Aorta (tissue), 5 donors: Measurements from ENCODE around the gene SLC24A3. TPM values are rescaled to one million over a fixed set of nuclear protein-coding genes. Genes with fewer than 3 reads are reported as not detected.
A peak's percentile ranks its signal among the peaks of the same experiment; 100 is the strongest.
"Not testable (repeated sequence)": the region's sequence is repeated elsewhere in the genome, so short reads cannot be mapped to it uniquely, and the experiment has no call there.

ENCODE experiments used
- ATAC-seq: fragments of 200-7000 bp; cut with Tn5 transposase; one replicate; pipeline ENCODE4 v1.9.1; 2022; ENCODE audit warnings: moderate library complexity; ENCODE audit not compliant: low FRiP score
- DNase-seq, 2 donors: peaks; one replicate each; pipeline ENCODE4 v3.0.0-alpha.2; 2020
- H3K27ac ChIP-seq, 2 donors: one replicate each; pipeline ENCODE4 v1.5.1; 2013; ENCODE audit warnings: low read length in 2 of 2, mild to moderate bottlenecking in 2 of 2, moderate library complexity in 2 of 2, control low read depth in 1 of 2, inconsistent platforms in 1 of 2, low read depth in 1 of 2
- H3K27me3 ChIP-seq, 2 donors: one replicate each; pipeline ENCODE4 v1.6.1; 2013; ENCODE audit warnings: control low read depth in 1 of 2, low read length in 1 of 2, mild to moderate bottlenecking in 1 of 2, moderate library complexity in 1 of 2; ENCODE audit not compliant: insufficient read depth in 2 of 2, control insufficient read depth in 1 of 2
- H3K36me3 ChIP-seq, 2 donors: one replicate each; pipeline ENCODE4 v1.6.1; 2013; ENCODE audit warnings: control low read depth in 1 of 2, low read length in 1 of 2, mild to moderate bottlenecking in 1 of 2; ENCODE audit not compliant: insufficient read depth in 2 of 2, control insufficient read depth in 1 of 2
- H3K4me1 ChIP-seq, 2 donors: one replicate each; pipeline ENCODE4 v1.6.1; 2013; ENCODE audit warnings: low read length in 2 of 2, control low read depth in 1 of 2, mild to moderate bottlenecking in 1 of 2, moderate library complexity in 1 of 2; ENCODE audit not compliant: insufficient read depth in 2 of 2, control insufficient read depth in 1 of 2
- H3K4me3 ChIP-seq, 2 donors: one replicate each; pipeline ENCODE4 v1.5.1; 2013; ENCODE audit warnings: low read length in 2 of 2, control low read depth in 1 of 2, mild to moderate bottlenecking in 1 of 2
- H3K9me3 ChIP-seq: one replicate; pipeline ENCODE4 v1.6.1; 2013; ENCODE audit warnings: mild to moderate bottlenecking, low read length; ENCODE audit not compliant: control insufficient read depth
- WGBS, 2 donors: extraction: QIAGEN DNeasy Blood & Tissue Kit; methylation state at CpG; one replicate each; pipeline ENCODE4 v1.1.7; 2013; 5-methylcytosine and 5-hydroxymethylcytosine counted together
- intact Hi-C, 2 donors: fragments of 100-400 bp; cut with DNase I; formaldehyde crosslinking; loops; one replicate each; pipeline versions ENCODE4 v1.14.2 to v1.15.0; 2022
- polyA plus RNA-seq, 2 donors: library from polyadenylated mRNA; stranded (reverse); fragments of 200-250 nt; gene quantifications; one replicate each; pipeline ENCODE4 v1.2.3, GENCODE V29; 2013
- total RNA-seq, 2 donors: library from RNA; stranded (reverse); fragmentation: NEBNext Ultra II Directional; extraction: Animal tissue kit (Norgen Biotek cat#: 25700); gene quantifications; one replicate each; pipeline ENCODE4 v1.2.1, GENCODE V29; 2021
- donor health status: healthy with polysubstance abuse.
- donor health status: Bipolar disorder and iron deficiency.
- donor health status: DM: no; HTN: no; CAD: no.
- donor health status: DM: no; HTN: no; CAD: no.
- donor health status: DM: yes; HTN: yes; CAD: no.

SLC24A3 gene
- total and polyA plus RNA-seq, 4 donors, result 8.8 to 24.9 (median 19.1) TPM

DNA sequence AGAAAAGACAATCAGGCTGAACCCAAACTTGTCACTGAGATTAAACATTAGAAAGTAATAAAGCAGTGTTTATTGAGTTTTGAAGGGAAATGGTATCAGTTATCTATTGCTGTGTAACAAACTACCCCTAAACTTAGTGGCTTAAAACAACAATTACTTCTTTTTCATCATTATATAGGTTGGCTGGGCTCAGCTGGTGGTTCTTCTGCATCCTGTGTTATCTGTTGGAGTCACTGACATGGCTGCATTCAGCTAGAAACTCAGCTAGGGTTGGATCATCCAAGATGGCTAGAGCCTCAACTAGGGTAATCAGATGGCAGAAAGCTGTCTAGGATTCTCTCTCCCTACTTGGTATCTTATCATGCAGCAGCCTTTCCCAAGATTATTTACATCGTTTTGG lies 533.1 kb downstream of the SLC24A3 start:
- 84 to 92% methylated on average over 1 of the region's 1 CpG for WGBS, 2 donors
- no peaks in the 10 kb centered on the region for H3K27me3 ChIP-seq
- H3K4me1 ChIP-seq, result peaks cover 0 to 1% of the 10 kb centered on the region in 2 donors
- intact Hi-C loops, result loop anchor here in 1 of 2 donors (10.0 kb wide), 1 partner anchor 51 kb away; no protein-coding TSS in a partner anchor
- no peak overlapping the region for H3K27ac ChIP-seq
- ATAC-seq (no peak), DNase-seq (no peak)
- no peak overlapping the region for H3K4me3 ChIP-seq
- H3K9me3 ChIP-seq, result peaks cover 2% of the 10 kb centered on the region
- H3K36me3 ChIP-seq, result no peaks in the 10 kb centered on the region

DNA sequence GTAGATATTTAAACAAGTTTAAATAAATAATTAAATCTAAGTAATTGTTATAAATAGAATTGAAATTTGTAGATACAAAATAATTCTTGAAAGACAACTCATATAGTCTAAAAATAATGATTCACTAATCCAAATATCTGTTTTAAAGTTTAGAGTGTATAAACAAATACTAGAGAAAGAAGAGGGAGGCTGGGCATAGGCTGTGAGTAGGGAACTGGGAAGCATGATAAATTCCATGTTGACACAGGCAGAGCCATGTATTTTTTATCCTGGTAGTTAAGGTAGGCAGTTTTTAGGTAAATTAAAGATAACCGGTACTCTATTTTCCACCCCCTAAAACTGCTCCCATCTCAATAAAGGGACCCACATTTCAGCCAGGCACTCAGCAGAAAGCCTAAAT lies 534.0 kb downstream of the SLC24A3 start:
- H3K27me3 ChIP-seq, result no peaks in the 10 kb centered on the region
- intact Hi-C loops, result loop anchor here in 1 of 2 donors (10.0 kb wide), 1 partner anchor 52 kb away; no protein-coding TSS in a partner anchor
- H3K4me3 ChIP-seq, result no peak overlapping the region
- ATAC-seq (no peak), DNase-seq (no peak)
- H3K27ac ChIP-seq, result no peak overlapping the region
- WGBS, 2 donors, result 98 to 100% methylated on average over 1 of the region's 1 CpG
- no peaks in the 10 kb centered on the region for H3K36me3 ChIP-seq
- H3K4me1 ChIP-seq, result peaks cover 1 to 6% of the 10 kb centered on the region in 2 donors
- H3K9me3 ChIP-seq, result peaks cover 2% of the 10 kb centered on the region

DNA sequence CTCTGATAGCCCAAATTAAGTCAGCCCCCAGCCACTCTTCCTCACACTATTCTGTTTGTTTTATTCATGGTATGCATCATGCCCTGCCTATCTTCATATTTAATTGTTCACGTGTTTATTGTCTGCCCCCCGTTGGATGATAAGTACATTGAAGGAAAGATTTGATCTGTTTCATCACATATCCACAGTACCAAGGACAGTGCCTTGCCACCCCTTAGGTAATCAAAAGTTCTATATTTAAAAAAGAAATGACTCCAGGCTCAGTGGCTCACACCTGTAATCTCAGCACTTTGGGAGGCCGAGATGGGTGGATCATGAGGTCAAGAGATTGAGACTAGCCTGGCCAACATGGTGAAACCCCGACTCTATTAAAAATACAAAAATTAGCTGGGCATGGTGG lies 535.5 kb downstream of the SLC24A3 start:
- WGBS, 2 donors, result 93 to 95% methylated on average over 4 of the region's 4 CpGs
- Histone ChIP-seq H3K27ac (no peak overlapping the region), H3K36me3 (no peaks in the 10 kb centered on the region), H3K27me3 (no peaks in the 10 kb centered on the region), H3K9me3 (peaks cover 2% of the 10 kb centered on the region), H3K4me1 (peaks cover 1 to 6% of the 10 kb centered on the region in 2 donors), H3K4me3 (no peak overlapping the region)
- intact Hi-C loops, result loop anchor here in 1 of 2 donors (10.0 kb wide), 1 partner anchor 53 kb away; no protein-coding TSS in a partner anchor
- ATAC-seq (no peak), DNase-seq (no peak)

GRCh38 chr20:19748681-19749080 lies 536.2 kb downstream of the SLC24A3 start:
- ATAC-seq, result no peak
- WGBS, 2 donors, result 89 to 94% methylated on average over 2 of the region's 2 CpGs
- DNase-seq, result no peak
- Histone ChIP-seq H3K9me3 (peaks cover 2% of the 10 kb centered on the region), H3K4me3 (no peak overlapping the region), H3K27me3 (no peaks in the 10 kb centered on the region), H3K27ac (no peak overlapping the region), H3K36me3 (no peaks in the 10 kb centered on the region), H3K4me1 (peaks cover 1 to 6% of the 10 kb centered on the region in 2 donors)
- intact Hi-C loops, result loop anchor here in 1 of 2 donors (10.0 kb wide), 1 partner anchor 54 kb away; no protein-coding TSS in a partner anchor

DNA sequence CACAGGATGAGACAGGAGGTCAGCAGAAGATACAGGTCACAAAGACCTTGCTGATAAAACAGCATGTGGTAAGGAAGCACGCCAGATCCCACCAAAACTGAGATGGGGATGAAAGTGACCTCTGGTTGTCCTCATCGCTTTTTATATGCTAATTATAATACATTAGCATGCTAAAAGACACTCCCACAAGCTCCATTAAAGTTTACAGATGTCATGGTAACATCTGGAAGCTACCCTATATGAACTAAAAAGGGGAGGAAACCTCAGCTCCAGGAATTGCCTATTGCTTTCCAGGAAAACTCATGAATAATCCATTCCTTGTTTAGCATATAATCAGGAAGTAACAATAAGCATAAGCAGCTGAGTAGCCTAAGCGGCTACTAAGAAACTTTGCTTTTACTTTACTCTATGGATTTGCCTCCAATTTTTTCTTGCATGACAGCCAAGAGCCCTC lies 537.2 kb downstream of the SLC24A3 start:
- ATAC-seq (no peak), DNase-seq (no peak)
- Histone ChIP-seq H3K36me3 (no peaks in the 10 kb centered on the region), H3K27me3 (no peaks in the 10 kb centered on the region), H3K27ac (no peak overlapping the region), H3K4me1 (peaks cover 1 to 6% of the 10 kb centered on the region in 2 donors), H3K9me3 (peaks cover 2% of the 10 kb centered on the region), H3K4me3 (no peak overlapping the region)
- 45 to 56% methylated on average over 3 of the region's 3 CpGs for WGBS, 2 donors
- intact Hi-C loops, result loop anchor here in 1 of 2 donors (10.0 kb wide), 1 partner anchor 55 kb away; no protein-coding TSS in a partner anchor

GRCh38 chr20:19750101-19750606 lies 537.7 kb downstream of the SLC24A3 start:
- no peak for ATAC-seq
- H3K36me3 ChIP-seq, result no peaks in the 10 kb centered on the region
- H3K9me3 ChIP-seq, result peaks cover 2% of the 10 kb centered on the region
- no peak overlapping the region for H3K4me3 ChIP-seq
- H3K4me1 ChIP-seq, result peaks cover 1 to 6% of the 10 kb centered on the region in 2 donors
- no peak overlapping the region for H3K27ac ChIP-seq
- 31 to 32% methylated on average over 4 of the region's 4 CpGs for WGBS, 2 donors
- intact Hi-C loops, result no loop called here
- H3K27me3 ChIP-seq, result no peaks in the 10 kb centered on the region
- no peak for DNase-seq

DNA sequence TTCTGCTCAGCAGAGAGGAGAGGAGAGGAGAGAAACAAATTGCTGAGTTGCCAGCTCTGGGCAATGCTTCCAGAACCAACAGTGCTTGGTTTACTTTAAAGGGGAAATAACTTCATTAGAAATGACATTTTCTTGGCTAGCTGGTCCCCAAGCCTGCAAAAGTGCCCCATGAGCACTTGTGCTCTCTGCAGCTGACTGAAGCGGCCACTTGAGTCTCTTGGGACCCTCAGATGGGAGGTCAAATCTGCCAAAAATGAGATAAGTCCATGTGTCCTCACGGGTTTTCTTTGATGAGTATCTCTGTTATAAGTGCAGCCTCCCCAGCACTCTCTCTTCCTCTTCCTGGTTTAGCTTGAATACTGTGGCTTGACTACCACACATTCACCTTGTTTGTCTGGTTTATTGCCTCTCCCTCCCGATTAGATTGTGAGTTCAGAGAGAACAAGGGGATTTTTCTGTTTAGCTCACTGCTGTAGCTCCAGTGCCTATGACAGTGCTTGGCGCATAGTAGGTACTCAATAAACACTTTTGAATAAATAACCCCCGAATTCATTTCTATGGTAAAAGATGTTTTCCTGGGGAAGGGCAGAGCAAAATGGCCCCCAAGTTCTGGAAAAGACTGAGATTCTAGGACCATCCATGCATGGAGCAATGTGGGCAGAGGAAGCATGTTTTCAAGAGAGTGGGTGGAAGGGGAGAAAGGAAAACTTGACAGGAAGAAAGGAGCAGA lies 538.6 kb downstream of the SLC24A3 start:
- ATAC-seq (peak; percentile 60), DNase-seq (no peak)
- Histone ChIP-seq H3K4me3 (no peak overlapping the region), H3K27me3 (no peaks in the 10 kb centered on the region), H3K36me3 (no peaks in the 10 kb centered on the region), H3K9me3 (no peaks in the 10 kb centered on the region), H3K27ac (no peak overlapping the region), H3K4me1 (peaks cover 1 to 6% of the 10 kb centered on the region in 2 donors)
- intact Hi-C loops, result no loop called here
- 32 to 33% methylated on average over 5 of the region's 5 CpGs for WGBS, 2 donors

DNA sequence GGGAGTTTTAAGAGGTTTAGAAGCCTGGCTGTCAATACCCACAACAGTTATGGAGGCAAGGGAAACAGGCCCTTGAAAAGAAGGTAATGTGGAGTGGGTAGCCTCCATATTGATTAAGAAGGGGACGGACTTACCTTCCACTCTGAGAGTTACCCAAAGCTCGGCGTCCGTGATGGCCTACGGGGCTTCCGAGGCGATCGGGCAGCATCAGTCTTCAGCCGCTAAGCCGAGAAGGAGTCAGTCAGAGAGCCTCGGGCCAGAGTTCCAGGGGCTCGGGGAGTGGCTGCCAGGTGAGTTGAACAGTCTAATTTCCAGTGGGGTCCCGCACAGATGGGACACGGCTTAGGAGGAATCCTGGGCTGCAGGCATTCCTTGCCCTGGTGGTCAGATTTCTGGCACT lies 541.8 kb downstream of the SLC24A3 start:
- H3K4me3 ChIP-seq, H3K27me3 ChIP-seq, H3K27ac ChIP-seq, H3K4me1 ChIP-seq, H3K36me3 ChIP-seq, ATAC-seq, DNase-seq, intact Hi-C loops, H3K9me3 ChIP-seq: not testable (repeated sequence)
- 90 to 98% methylated on average over 14 of the region's 14 CpGs for WGBS, 2 donors
